GM19099 (cell line): ENCODE measurements around the gene HSD17B12.

Source experiments
- POLR2A ChIP-seq: IDR thresholded peaks from 3 replicates; pipeline ENCODE4 v1.6.1; 2011; ENCODE audit warnings: low read depth; ENCODE audit not compliant: insufficient read length; ENCODE audit errors: extremely low read depth

The HSD17B12 gene

DNA sequence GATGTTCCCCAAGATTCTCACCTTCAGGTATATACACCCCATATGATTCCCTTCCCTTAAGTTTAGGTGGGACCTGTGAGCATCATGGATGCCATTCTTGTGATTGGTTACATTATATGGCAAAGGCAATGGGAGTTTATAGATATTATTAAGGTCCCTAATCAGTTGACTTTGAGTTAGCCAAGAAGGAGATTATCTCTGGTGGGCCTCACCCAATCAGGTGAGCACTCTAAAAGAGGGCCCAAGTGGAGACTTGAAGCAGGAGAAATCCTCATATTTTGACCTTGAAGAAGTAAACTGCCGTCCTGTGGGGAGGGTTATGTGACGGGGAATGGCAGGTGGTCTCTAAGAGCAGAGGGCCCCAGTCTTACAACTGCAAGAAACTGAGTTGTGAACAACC lies 94.2 kb downstream of the HSD17B12 start:
- no peak for TF ChIP-seq POLR2A

DNA sequence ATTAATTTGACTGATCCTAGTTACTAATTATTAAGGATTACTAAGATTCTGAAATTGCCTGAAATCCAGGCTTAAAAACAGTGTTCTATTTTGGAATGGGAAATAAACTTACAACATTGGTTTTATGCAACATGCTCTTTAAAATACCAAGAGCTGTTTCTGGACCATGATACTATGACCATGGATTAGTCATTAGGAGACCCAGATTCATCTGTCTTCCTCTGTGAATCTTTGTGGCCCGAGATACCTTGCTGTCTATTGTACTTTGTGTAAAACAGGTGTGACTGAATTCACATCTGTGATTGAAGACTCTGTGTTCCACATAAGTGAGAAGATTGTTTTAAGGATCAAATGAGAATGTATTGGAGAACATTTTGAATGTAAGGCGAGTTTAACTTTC lies 98.8 kb downstream of the HSD17B12 start:
- TF ChIP-seq POLR2A: no peak

DNA sequence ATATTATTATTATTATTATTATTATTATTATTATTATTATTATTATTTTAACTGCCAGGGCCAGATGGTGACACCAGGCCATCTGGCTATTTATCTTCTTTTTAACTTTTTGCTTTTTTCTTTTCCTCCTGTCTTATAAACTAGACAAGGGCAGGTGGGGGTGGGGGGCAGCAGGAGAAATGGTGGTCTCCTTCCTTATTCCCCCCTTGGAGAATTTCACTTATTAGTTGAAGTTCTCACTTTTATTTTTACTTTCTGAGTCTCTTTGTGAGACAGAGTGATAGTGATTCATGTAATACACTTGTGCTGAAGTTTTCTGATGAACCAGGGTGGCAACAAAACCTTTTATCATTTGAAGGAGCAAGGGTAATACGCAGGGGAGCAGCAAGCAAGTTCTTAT lies 103.8 kb downstream of the HSD17B12 start:
- no peak for TF ChIP-seq POLR2A

DNA sequence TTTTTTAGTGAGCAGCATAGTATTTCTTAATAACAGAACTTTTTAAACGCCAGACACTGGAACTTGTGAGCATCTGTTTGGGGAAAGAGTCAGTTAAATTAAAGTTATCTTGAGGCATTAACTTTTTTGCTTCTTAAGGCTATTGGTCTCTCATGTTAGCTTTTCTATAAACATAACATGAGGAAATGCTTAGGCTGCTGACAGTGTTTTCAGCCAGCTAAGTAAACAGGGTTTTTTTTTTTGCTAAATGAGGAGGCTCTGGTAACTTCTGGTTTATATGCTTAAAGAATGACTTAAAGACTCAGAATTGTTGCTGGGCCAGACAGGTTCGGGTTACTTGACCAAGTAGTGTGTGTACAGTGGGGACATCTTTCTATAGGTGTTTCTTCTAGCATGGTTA lies 104.3 kb downstream of the HSD17B12 start:
- no peak for TF ChIP-seq POLR2A

DNA sequence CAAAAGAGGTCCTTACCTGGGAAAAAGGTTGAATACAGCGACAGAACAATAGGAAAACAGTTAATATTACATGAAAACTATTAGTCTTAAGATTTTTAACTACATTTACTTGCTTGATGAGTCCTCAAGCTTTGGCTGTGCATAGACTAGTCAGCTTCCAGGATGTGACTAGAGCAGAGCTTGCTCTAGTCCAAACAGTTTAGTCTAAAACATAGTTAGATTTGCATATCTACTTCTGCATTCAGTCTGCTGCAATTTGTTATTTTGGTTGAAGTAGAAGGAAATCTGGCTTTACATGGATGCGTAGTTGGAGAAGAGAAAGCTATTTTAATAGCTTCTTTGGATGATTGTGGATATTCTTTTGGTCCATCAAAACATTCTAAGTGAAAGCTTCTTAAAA lies 104.8 kb downstream of the HSD17B12 start:
- TF ChIP-seq POLR2A: no peak

DNA sequence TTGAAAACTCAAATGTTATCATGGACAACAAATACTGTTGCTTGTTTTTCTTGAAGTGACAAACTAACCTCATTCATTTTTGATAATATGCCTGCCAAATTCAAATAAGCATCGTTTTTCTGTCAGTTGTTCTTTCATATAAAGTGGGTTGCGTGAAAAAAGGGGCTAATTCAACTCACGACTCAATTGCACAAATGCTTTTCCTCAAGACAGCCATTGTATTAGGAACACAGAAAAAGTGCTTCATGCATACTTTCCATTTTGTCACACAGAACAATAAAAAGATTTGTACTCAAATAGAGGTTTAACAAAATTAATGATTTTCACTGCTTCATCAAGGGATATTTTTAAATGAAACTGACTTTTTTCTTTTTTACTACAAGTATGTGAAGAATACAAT lies 105.5 kb downstream of the HSD17B12 start:
- TF ChIP-seq POLR2A: no peak

DNA sequence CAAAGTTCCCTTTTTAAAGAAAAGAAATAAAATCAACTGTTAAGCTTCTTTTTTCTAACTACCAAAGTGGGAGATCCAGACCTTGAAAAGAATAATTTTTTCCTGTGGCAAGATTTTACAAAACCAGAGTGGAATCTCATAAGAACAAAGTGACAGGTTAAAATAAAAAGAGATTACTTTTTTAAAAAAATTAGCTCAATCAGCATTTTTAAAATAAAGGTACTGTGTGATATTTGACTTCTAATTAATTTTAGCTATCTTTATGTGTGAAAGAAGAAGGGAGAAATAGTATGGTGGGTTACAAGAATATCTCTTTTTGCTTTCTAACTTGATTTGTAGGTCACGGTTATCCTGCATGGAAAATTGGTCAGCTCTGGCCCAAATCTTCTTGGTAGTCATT lies 107.3 kb downstream of the HSD17B12 start:
- no peak for TF ChIP-seq POLR2A

DNA sequence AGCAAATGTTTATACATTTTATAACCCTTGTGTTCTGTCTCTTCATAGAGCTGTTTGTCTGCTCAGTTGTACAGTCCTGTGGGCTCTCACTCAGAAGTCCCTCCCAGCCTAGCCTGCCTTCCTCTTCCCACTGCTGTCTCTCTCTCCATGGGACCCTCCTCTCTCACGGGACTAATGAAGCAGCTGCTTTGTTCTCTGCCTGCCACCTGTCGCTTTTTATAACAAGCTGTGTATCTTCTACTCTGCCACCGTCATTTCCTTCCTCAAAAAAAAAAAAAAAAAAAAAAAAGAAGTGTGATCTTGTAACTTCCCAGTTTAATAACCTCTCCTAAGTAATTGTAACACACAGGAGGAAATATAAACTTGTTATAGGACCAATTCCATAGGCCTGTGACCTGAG lies 107.9 kb downstream of the HSD17B12 start:
- no peak for TF ChIP-seq POLR2A

DNA sequence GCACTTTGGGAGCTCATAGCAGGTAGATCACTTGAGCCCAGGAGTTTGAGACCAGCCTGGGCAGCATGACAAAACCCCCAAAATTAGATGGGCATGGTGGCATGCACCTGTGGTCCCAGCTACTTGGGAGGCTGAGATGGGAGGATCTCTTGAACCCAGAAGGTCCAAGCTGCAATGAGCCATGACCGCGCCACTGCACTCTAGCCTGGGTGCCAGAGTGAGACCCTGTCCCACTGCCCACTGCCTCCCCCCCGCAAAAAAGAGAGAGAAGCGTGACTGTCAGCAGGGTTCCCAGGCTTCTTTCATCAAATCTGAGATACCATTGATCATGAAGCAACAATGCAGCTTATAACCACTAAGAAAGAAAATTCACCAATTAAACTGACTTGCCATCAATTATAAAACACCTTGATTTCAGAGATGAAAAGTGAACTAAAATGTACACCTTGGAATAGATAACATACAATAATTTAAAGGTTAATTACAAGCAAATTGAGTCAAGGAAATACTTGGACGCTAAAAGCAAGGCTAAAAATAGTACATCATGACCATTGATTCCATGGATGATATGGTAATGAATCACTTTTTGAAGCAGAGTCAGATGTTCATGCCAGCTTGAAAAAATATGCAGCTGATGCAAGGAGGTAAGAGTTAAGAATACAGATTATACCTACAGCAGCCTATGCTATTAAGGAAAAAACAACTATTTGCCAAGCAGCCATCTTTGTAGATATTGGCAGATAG lies 109.3 kb downstream of the HSD17B12 start:
- no peak for TF ChIP-seq POLR2A

DNA sequence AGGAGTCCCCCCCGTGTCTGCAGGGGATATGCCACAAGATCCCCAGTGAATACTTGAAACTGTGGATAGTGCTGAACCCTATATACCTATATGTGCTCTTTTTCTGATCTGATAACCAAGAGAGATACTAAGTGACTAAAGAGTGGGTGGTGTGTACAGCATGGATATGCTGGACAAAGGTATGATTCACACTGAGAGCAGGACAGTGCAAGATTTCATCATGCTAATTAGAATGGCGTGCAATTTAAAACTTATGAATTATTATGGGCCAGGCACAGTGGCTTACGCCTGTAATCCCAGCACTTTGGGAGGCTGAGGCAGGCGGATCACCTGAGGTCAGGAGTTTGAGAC lies 109.9 kb downstream of the HSD17B12 start:
- TF ChIP-seq POLR2A: no peak

DNA sequence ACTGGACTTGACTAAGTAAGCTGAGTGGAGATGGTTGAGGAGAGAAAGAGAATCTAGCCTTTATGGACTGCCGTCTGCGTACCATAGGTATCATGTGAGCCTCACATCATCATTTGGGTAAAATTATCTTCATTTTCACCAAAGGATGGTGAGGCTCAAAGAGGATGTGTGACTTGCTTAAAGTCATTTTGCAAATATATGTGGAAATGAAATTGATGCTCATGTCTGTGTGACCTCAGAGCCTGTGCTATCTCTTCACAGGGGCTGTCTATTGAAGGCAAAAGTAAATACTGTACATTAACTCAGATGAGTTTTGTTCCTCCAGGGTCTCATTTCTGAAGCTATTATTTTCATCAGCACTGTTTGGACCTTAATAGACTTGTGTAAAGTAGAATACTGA lies 116.8 kb downstream of the HSD17B12 start:
- TF ChIP-seq POLR2A: no peak

DNA sequence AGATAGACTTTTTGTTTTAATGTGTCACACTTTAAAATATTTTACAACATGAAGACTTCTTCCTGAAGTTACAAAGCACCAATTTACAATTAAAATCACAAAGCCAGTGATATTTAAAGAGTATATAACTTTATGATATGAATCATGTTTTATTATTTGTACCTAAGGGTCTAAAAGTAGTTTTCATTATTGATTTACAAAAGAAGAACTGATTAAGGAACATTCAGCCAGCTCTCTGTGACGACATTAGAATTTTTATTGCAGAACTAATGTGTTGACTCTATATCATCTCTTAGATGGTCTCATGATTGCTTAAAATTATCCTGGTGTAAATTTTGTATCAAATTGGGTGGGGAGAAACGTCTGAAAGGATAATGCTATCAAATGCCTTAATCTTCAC lies 117.3 kb downstream of the HSD17B12 start:
- no peak for TF ChIP-seq POLR2A

DNA sequence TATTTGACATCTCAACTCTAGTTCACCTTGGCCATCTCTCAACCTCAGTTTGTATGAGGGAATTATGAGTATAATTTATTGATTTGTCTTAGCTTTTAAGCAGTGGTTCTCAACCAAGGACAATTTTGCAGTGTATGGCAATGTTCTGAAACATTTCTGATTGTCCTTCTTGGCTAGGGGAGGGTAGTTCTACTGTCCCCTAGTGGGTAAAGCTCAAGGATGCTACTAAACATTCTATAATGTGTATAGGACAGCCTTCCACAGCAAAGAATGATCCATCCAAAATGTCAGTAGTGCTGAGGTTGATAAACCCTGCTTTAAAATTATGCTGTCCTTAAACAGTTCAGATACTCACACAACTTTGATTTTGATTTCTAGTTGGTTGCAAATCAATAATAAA lies 122.0 kb downstream of the HSD17B12 start:
- TF ChIP-seq POLR2A: no peak

DNA sequence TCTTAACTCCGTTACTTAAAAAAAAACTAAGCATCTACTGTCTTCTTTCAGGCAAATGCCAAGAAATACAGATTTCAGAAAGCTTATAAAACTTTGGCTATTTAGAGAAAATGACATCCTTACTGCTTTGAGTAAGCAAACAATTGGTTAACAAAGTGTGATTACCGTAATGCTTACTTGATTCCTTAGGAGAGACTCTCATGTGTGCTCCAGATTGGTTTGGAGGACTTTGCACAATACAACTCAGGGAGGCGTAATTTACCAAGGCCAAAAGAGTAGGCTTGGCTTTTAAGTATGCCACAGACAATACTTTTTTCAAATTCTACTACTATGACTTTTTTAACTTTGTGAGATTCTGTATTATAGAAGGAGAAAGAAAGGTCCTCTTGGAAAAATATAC lies 123.2 kb downstream of the HSD17B12 start:
- TF ChIP-seq POLR2A: no peak

DNA sequence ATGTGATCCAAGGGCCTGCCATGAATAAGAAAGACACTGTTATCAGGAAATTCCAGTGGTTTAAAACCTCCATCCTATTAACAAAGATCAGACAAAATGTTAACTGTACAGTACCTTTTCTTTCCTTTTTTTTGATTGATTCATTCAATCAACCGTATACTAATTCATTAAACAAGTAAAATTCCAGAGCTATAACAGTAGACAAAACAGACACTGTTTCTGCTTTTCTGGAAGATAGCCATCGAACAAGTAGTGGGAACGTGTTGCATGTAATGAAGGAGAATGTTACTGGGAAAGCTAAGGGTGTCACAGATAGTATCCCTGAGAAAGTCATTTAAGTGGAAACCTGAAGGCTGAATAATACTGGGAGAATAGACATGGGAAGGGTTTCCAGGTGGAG lies 126.4 kb downstream of the HSD17B12 start:
- no peak for TF ChIP-seq POLR2A

DNA sequence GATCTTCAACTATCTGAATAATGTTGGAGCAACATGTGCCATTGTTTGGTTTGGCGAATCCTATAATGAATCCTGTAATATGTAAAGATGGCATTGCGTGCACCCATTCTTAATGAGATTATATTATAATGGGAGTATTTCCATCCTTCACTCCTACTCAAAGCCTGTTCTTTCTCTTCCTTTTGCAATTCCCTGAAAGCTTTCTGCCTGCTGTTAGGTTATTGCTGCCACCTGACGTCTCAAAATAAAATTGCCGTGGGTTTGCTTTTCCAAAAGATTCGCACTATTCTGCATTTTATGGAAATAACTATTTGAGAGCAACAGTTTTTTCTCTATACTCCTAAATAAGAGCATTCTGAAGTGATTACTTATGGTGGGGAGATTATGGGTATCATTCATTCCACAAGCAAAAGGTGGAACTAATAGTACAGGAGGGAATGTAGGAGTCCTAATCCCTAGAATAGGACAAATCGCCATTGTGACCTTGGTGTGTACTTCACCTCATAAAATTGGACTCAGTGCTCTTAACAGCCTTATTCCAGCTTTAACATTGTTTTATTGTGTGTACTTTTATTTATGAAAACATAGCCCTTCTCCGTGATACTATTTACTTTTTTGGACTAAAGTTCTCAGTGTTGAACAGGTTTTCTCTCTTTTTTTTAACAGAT lies 130.5 kb downstream of the HSD17B12 start:
- no peak for TF ChIP-seq POLR2A

DNA sequence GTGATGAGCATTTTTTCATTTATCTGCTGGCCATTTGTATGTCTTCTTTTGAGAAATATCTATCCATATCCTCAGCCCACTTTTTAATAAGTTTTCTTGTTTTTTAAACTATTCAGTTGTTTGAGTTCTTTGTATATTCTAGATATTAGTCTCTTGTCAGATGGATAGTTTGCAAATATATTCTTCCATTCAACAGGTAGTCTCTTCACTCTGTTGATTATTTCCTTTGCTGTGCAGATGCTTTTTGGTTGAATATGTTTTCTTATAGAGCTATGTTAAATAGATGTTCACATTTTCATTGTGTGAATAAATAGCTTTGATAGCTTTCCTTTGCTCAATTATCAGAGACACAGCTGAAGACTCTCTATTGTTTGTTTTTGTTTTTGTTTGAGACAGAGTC lies 131.9 kb downstream of the HSD17B12 start:
- TF ChIP-seq POLR2A: no peak
